Keratinocyte (primary cell): ENCODE measurements around the gene TRPM3. TPM values are rescaled to one million over a fixed set of nuclear protein-coding genes. Genes with fewer than 3 reads are reported as not detected.

ENCODE experiments used
- DNase-seq: peaks from one replicate; pipeline ENCODE4 v3.0.0-alpha.2; 2011; ENCODE audit warnings: low read depth, missing footprints, low spot score
- FAIRE-seq: peaks from 2 replicates; lab custom pipeline; 2011; peaks lifted over from hg19 to GRCh38; lab: Jason Lieb, UNC
- H2AFZ ChIP-seq: 2 replicates; pipeline ENCODE4 v1.6.0; 2012; ENCODE audit warnings: low read length, control low read depth, inconsistent platforms; ENCODE audit not compliant: control insufficient read depth
- H3K27ac ChIP-seq: 2 replicates; pipeline ENCODE4 v1.5.1; 2011; ENCODE audit warnings: low read length; ENCODE audit not compliant: control insufficient read depth, insufficient read depth
- H3K27me3 ChIP-seq: 3 replicates; pipeline ENCODE4 v1.6.0; 2011; ENCODE audit warnings: low read length; ENCODE audit not compliant: control insufficient read depth, insufficient read depth; ENCODE audit errors: extremely low read depth
- H3K36me3 ChIP-seq, 2 experiments: 2 replicates in 1 of 2; 3 replicates in 1 of 2; pipeline ENCODE4 v1.5.1; 2011; ENCODE audit warnings: low read length in 2 of 2, mild to moderate bottlenecking in 1 of 2; ENCODE audit not compliant: control insufficient read depth in 2 of 2, insufficient read depth in 2 of 2; ENCODE audit errors: extremely low read depth in 1 of 2
- H3K4me1 ChIP-seq: 3 replicates; pipeline ENCODE4 v1.5.1; 2011; ENCODE audit warnings: low read length; ENCODE audit not compliant: control insufficient read depth, insufficient read depth; ENCODE audit errors: extremely low read depth
- H3K4me2 ChIP-seq: 3 replicates; pipeline ENCODE4 v1.6.0; 2011; ENCODE audit warnings: low read depth, low read length; ENCODE audit not compliant: control insufficient read depth, insufficient read depth; ENCODE audit errors: extremely low read depth
- H3K4me3 ChIP-seq, 3 experiments: fragments of 200-600 bp in 1 of 3; sonication (generic) in 1 of 3; 2 replicates in 2 of 3; 3 replicates in 1 of 3; pipeline ENCODE4 v1.5.1; 2011 to 2016; ENCODE audit warnings: low read length in 3 of 3, mild to moderate bottlenecking in 3 of 3, control low read depth in 2 of 3, inconsistent platforms in 1 of 3, low read depth in 1 of 3, mixed read lengths in 1 of 3, mixed run types in 1 of 3, moderate library complexity in 1 of 3; ENCODE audit not compliant: control insufficient read depth in 2 of 3, insufficient read depth in 2 of 3; ENCODE audit errors: extremely low read depth in 1 of 3
- H3K79me2 ChIP-seq: 2 replicates; pipeline ENCODE4 v1.6.0; 2012; ENCODE audit warnings: low read length; ENCODE audit not compliant: control insufficient read depth, insufficient read depth
- H3K9ac ChIP-seq: 3 replicates; pipeline ENCODE4 v1.6.0; 2011; ENCODE audit warnings: low read length; ENCODE audit not compliant: control insufficient read depth, insufficient read depth; ENCODE audit errors: extremely low read depth
- H3K9me1 ChIP-seq: 3 replicates; pipeline ENCODE4 v1.6.0; 2011; ENCODE audit warnings: low read length; ENCODE audit not compliant: control insufficient read depth, insufficient read depth; ENCODE audit errors: extremely low read depth
- H3K9me3 ChIP-seq: 2 replicates; pipeline ENCODE4 v1.5.1; 2012; ENCODE audit warnings: low read depth, low read length; ENCODE audit not compliant: control insufficient read depth
- H4K20me1 ChIP-seq: 3 replicates; pipeline ENCODE4 v1.6.0; 2011; ENCODE audit warnings: low read length; ENCODE audit not compliant: control insufficient read depth, insufficient read depth; ENCODE audit errors: extremely low read depth
- CTCF ChIP-seq, 3 experiments: IDR thresholded peaks in 1 of 3; conservative IDR thresholded peaks in 1 of 3; optimal IDR thresholded peaks in 1 of 3; 2 replicates in 2 of 3; 3 replicates in 1 of 3; pipeline versions ENCODE3 to v1.5.1; 2011; ENCODE audit warnings: low read length in 3 of 3, mild to moderate bottlenecking in 3 of 3, moderate library complexity in 2 of 3, control low read depth in 1 of 3, inconsistent platforms in 1 of 3; ENCODE audit not compliant: insufficient read depth in 2 of 3; ENCODE audit errors: extremely low read depth in 1 of 3
- EZH2 ChIP-seq: IDR thresholded peaks from one replicate; pipeline ENCODE4 v1.6.1; 2012; ENCODE audit warnings: inconsistent platforms, mild to moderate bottlenecking, low read length, moderate library complexity
- dilution Hi-C: fragments of 300-500 bp; cut with MboI; formaldehyde crosslinking; loops from one replicate; pipeline ENCODE4 v1.7.0; 2020; ENCODE audit warnings: low sequenced_read_pairs; ENCODE audit not compliant: extremely low pct_ligation_motif_present
- polyA plus RNA-seq, 5 experiments: library from polyadenylated mRNA; depleted of rRNA in 3 of 5; stranded (reverse) in 3 of 5; stranded (forward) in 1 of 5; unstranded in 1 of 5; fragments of >200 nt; gene quantifications; 1 replicate in 1 of 5; 2 replicates in 3 of 5; 3 replicates in 1 of 5; pipeline versions ENCODE4 v1.2.1 to v1.2.3, GENCODE V29; 2011 to 2012; ENCODE audit warnings: missing spikeins in 2 of 5, low read depth in 1 of 5, low replicate concordance in 1 of 5

Gene TRPM3
- polyA plus RNA-seq, 1 donor (not counting 4 experiments of a cell fraction or from before 2014, with no cell fraction given): 0.03 TPM

- dilution Hi-C loops: no loop called here
- Histone ChIP-seq H3K27ac (no peak overlapping the region), H3K4me3 (no peak overlapping the region), H4K20me1 (no peaks in the 10 kb centered on the region), H3K9ac (no peak overlapping the region), H2AFZ (no peak overlapping the region), H3K27me3 (no peaks in the 10 kb centered on the region), H3K9me3 (no peaks in the 10 kb centered on the region), H3K4me1 (no peaks in the 10 kb centered on the region), H3K4me2 (no peak overlapping the region), H3K36me3 (no peaks in the 10 kb centered on the region), H3K79me2 (no peaks in the 10 kb centered on the region), H3K9me1 (no peaks in the 10 kb centered on the region)
- FAIRE-seq (no peak), DNase-seq (no peak)
- TF ChIP-seq CTCF (optimal IDR thresholded peaks at IDR 0.05 in 1 of 3, IDR thresholded peaks at IDR 0.05 in 1 of 3, conservative IDR thresholded peaks at IDR 0.05 in 1 of 3; ENCODE audit: extremely low read depth in 1 of 3, insufficient read depth in 2 of 3, low read length in 3 of 3): no peak
- TF ChIP-seq EZH2: no peak
Measured at GRCh38 chr9:70830618-70831017, 290.8 kb downstream of the TRPM3 start.

- no peaks in the 10 kb centered on the region for H3K79me2 ChIP-seq
- no peaks in the 10 kb centered on the region for H4K20me1 ChIP-seq
- no peak overlapping the region for H3K4me3 ChIP-seq
- DNase-seq: no peak
- no peak for TF ChIP-seq EZH2
- TF ChIP-seq CTCF (optimal IDR thresholded peaks at IDR 0.05 in 1 of 3, IDR thresholded peaks at IDR 0.05 in 1 of 3, conservative IDR thresholded peaks at IDR 0.05 in 1 of 3; ENCODE audit: extremely low read depth in 1 of 3, insufficient read depth in 2 of 3, low read length in 3 of 3): no peak
- no peaks in the 10 kb centered on the region for H3K9me3 ChIP-seq
- no peak overlapping the region for H3K4me2 ChIP-seq
- no peak overlapping the region for H2AFZ ChIP-seq
- no peaks in the 10 kb centered on the region for H3K36me3 ChIP-seq
- no peaks in the 10 kb centered on the region for H3K9me1 ChIP-seq
- no peaks in the 10 kb centered on the region for H3K27me3 ChIP-seq
- no peak overlapping the region for H3K27ac ChIP-seq
- no peak for FAIRE-seq
- dilution Hi-C loops: no loop called here
- H3K9ac ChIP-seq: no peak overlapping the region
- no peaks in the 10 kb centered on the region for H3K4me1 ChIP-seq
Measured at GRCh38 chr9:70829591-70830265, 291.7 kb downstream of the TRPM3 start.
